ENCODE results near the gene TP53I13. TPM values are rescaled to one million over a fixed set of nuclear protein-coding genes. Genes with fewer than 3 reads are reported as not detected.

Gene TP53I13
- total and polyA plus RNA-seq, 2 donors (not counting 3 experiments of a cell fraction or from before 2014, with no cell fraction given): 41.1 to 42.7 TPM

DNA sequence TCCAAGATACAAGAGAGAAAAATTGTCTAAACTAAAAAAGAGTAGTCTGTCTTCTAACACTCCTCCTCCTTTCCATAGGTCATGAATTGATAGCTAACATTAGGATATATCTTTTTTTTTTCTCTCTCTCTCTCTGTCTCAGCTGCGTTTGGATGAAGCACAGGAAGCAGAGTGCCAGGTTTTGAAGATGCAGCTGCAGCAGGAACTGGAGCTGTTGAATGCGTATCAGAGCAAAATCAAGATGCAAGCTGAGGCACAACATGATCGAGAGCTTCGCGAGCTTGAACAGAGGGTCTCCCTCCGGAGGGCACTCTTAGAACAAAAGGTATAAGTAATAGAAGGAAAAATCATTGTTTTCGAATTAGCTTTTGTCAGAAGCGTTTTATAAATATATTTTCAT is 34.5 kb upstream of the TP53I13 start:
- dilution Hi-C loops (cut with MboI; ENCODE audit: extremely low pct_ligation_motif_present, low sequenced_read_pairs) (no loop called here), intact Hi-C loops (cut with micrococcal nuclease) (no loop called here)
- Histone ChIP-seq H3K4me3 (replicated peaks in 1 of 3; ENCODE audit: insufficient read depth in 1 of 3, low read depth in 1 of 3, low read length in 3 of 3) (no peak overlapping the region), H4K20me1 (replicated peaks; ENCODE audit: control insufficient read depth, extremely low read depth, insufficient read depth, low read length) (no peaks in the 10 kb centered on the region), H3K36me3 (ENCODE audit: control insufficient read depth in 2 of 2, extremely low read depth in 1 of 2, insufficient read depth in 2 of 2, low read length in 2 of 2) (peaks cover 0 to 13% of the 10 kb centered on the region in 2 experiments), H3K79me2 (ENCODE audit: control insufficient read depth, insufficient read depth, low read length) (no peaks in the 10 kb centered on the region), H3K27me3 (ENCODE audit: control insufficient read depth in 2 of 2, insufficient read depth in 2 of 2, low read length in 2 of 2) (no peaks in the 10 kb centered on the region), H3K4me2 (ENCODE audit: insufficient read depth, low read length) (no peak overlapping the region), H3K9ac (replicated peaks; ENCODE audit: extremely low read depth, insufficient read depth, low read length) (no peak overlapping the region), H3K27ac (ENCODE audit: insufficient read depth, low read depth, low read length) (no peak overlapping the region), H3K9me1 (replicated peaks; ENCODE audit: control insufficient read depth, extremely low read depth, insufficient read depth, low read length) (no peaks in the 10 kb centered on the region), H3K4me1 (ENCODE audit: control insufficient read depth, extremely low read depth, insufficient read depth, low read length) (no peaks in the 10 kb centered on the region), H3K9me3 (replicated peaks; ENCODE audit: control insufficient read depth, insufficient read depth, low read length) (no peaks in the 10 kb centered on the region), H2AFZ (ENCODE audit: low read depth, low read length) (no peak overlapping the region)
- TF ChIP-seq POLR2A (IDR thresholded peaks at IDR 0.05; ENCODE audit: low read depth, low read length) (no peak), FOS (IDR thresholded peaks at IDR 0.05; ENCODE audit: borderline replicate concordance, insufficient read depth, low read length) (no peak), JUN (IDR thresholded peaks at IDR 0.05; ENCODE audit: borderline replicate concordance, insufficient read depth, insufficient read length, low read depth) (no peak), POLR2AphosphoS5 (IDR thresholded peaks at IDR 0.05; ENCODE audit: insufficient read depth, low read depth, low read length) (no peak), GATA2 (IDR thresholded peaks at IDR 0.05; ENCODE audit: insufficient read depth, insufficient read length, low read depth, low read length) (no peak), MYC (IDR thresholded peaks at IDR 0.05; ENCODE audit: low read depth, low read length) (no peak), EZH2 (IDR thresholded peaks at IDR 0.05; ENCODE audit: borderline replicate concordance, low read depth, low read length, severe bottlenecking) (no peak)
- TF ChIP-seq, protein P1, sequence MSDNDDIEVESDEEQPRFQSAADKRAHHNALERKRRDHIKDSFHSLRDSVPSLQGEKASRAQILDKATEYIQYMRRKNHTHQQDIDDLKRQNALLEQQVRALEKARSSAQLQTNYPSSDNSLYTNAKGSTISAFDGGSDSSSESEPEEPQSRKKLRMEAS (IDR thresholded peaks at IDR 0.05; ENCODE audit: insufficient read depth, insufficient read length): no peak
- TF ChIP-seq, protein P2, sequence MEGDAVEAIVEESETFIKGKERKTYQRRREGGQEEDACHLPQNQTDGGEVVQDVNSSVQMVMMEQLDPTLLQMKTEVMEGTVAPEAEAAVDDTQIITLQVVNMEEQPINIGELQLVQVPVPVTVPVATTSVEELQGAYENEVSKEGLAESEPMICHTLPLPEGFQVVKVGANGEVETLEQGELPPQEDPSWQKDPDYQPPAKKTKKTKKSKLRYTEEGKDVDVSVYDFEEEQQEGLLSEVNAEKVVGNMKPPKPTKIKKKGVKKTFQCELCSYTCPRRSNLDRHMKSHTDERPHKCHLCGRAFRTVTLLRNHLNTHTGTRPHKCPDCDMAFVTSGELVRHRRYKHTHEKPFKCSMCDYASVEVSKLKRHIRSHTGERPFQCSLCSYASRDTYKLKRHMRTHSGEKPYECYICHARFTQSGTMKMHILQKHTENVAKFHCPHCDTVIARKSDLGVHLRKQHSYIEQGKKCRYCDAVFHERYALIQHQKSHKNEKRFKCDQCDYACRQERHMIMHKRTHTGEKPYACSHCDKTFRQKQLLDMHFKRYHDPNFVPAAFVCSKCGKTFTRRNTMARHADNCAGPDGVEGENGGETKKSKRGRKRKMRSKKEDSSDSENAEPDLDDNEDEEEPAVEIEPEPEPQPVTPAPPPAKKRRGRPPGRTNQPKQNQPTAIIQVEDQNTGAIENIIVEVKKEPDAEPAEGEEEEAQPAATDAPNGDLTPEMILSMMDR (IDR thresholded peaks at IDR 0.05; ENCODE audit: extremely low read depth in 1 of 2, insufficient read depth in 1 of 2, low read depth in 1 of 2, low read length in 2 of 2): no peak
- ChIA-PET POLR2A (no interaction called here), CTCF (interaction anchor here (1.2 to 5.8 kb wide), 3 partner anchors 10 to 164 kb away, joined by 3 to 119 read pairs (median 7); no protein-coding TSS in a partner anchor)
- BruUV-seq (replicated peaks): no TSS peak
- no peak for FAIRE-seq
- DNase-seq (ENCODE audit: low read depth, low spot score): no peak
